Measurements from ENCODE around the gene DLK1. TPM values are rescaled to one million over a fixed set of nuclear protein-coding genes. Genes with fewer than 3 reads are reported as not detected.

The DLK1 gene
- polyA plus RNA-seq, 1 donor (not counting 4 experiments of a cell fraction or from before 2014, with no cell fraction given), result not detected

- dilution Hi-C loops (cut with MboI; ENCODE audit: extremely low pct_ligation_motif_present, low sequenced_read_pairs), result no loop called here
- FAIRE-seq (no peak), DNase-seq (ENCODE audit: low read depth, low spot score) (no peak)
- H4K20me1 ChIP-seq (ENCODE audit: control insufficient read depth, extremely low read depth, insufficient read depth, low read length), result no peaks in the 10 kb centered on the region
- H2AFZ ChIP-seq (ENCODE audit: control insufficient read depth, low read length), result no peak overlapping the region
- no peaks in the 10 kb centered on the region for H3K9me1 ChIP-seq (ENCODE audit: control insufficient read depth, extremely low read depth, insufficient read depth, low read length)
- peaks cover 27% of the 10 kb centered on the region for H3K4me1 ChIP-seq (ENCODE audit: control insufficient read depth, extremely low read depth, insufficient read depth, low read length)
- H3K27me3 ChIP-seq (ENCODE audit: control insufficient read depth, extremely low read depth, insufficient read depth, low read length), result peaks cover 16% of the 10 kb centered on the region
- peaks cover 3% of the 10 kb centered on the region for H3K9me3 ChIP-seq (ENCODE audit: control insufficient read depth, low read depth, low read length)
- no peaks in the 10 kb centered on the region for H3K36me3 ChIP-seq (ENCODE audit: control insufficient read depth in 2 of 2, extremely low read depth in 1 of 2, insufficient read depth in 2 of 2, low read length in 2 of 2)
- no peak overlapping the region for H3K4me3 ChIP-seq (ENCODE audit: control insufficient read depth in 2 of 3, extremely low read depth in 1 of 3, insufficient read depth in 2 of 3, low read depth in 1 of 3, low read length in 3 of 3)
- no peak for TF ChIP-seq CTCF (optimal IDR thresholded peaks at IDR 0.05 in 1 of 3, IDR thresholded peaks at IDR 0.05 in 1 of 3, conservative IDR thresholded peaks at IDR 0.05 in 1 of 3; ENCODE audit: extremely low read depth in 1 of 3, insufficient read depth in 2 of 3, low read length in 3 of 3)
- TF ChIP-seq EZH2 (IDR thresholded peaks at IDR 0.05; ENCODE audit: low read length), result no peak
- no peak overlapping the region for H3K27ac ChIP-seq (ENCODE audit: control insufficient read depth, insufficient read depth, low read length)
- H3K4me2 ChIP-seq (ENCODE audit: control insufficient read depth, extremely low read depth, insufficient read depth, low read depth, low read length), result no peak overlapping the region
- H3K9ac ChIP-seq (ENCODE audit: control insufficient read depth, extremely low read depth, insufficient read depth, low read length), result no peak overlapping the region
- no peaks in the 10 kb centered on the region for H3K79me2 ChIP-seq (ENCODE audit: control insufficient read depth, insufficient read depth, low read length)
Measured at GRCh38 chr14:100711493-100711892, 15.2 kb upstream of the DLK1 start.

- dilution Hi-C loops (cut with MboI; ENCODE audit: extremely low pct_ligation_motif_present, low sequenced_read_pairs), result no loop called here
- no peak overlapping the region for H3K27ac ChIP-seq (ENCODE audit: control insufficient read depth, insufficient read depth, low read length)
- H2AFZ ChIP-seq (ENCODE audit: control insufficient read depth, low read length), result no peak overlapping the region
- H3K9me1 ChIP-seq (ENCODE audit: control insufficient read depth, extremely low read depth, insufficient read depth, low read length), result no peaks in the 10 kb centered on the region
- H3K4me3 ChIP-seq (ENCODE audit: control insufficient read depth in 2 of 3, extremely low read depth in 1 of 3, insufficient read depth in 2 of 3, low read depth in 1 of 3, low read length in 3 of 3), result no peak overlapping the region
- no peak overlapping the region for H3K9ac ChIP-seq (ENCODE audit: control insufficient read depth, extremely low read depth, insufficient read depth, low read length)
- H3K9me3 ChIP-seq (ENCODE audit: control insufficient read depth, low read depth, low read length), result peaks cover 3% of the 10 kb centered on the region
- TF ChIP-seq CTCF (optimal IDR thresholded peaks at IDR 0.05 in 1 of 3, IDR thresholded peaks at IDR 0.05 in 1 of 3, conservative IDR thresholded peaks at IDR 0.05 in 1 of 3; ENCODE audit: extremely low read depth in 1 of 3, insufficient read depth in 2 of 3, low read length in 3 of 3), result no peak
- TF ChIP-seq EZH2 (IDR thresholded peaks at IDR 0.05; ENCODE audit: low read length), result no peak
- H3K79me2 ChIP-seq (ENCODE audit: control insufficient read depth, insufficient read depth, low read length), result no peaks in the 10 kb centered on the region
- FAIRE-seq (peak; percentile 98), DNase-seq (ENCODE audit: low read depth, low spot score) (peak; percentile 76)
- peaks cover 25% of the 10 kb centered on the region for H3K27me3 ChIP-seq (ENCODE audit: control insufficient read depth, extremely low read depth, insufficient read depth, low read length)
- H3K4me1 ChIP-seq (ENCODE audit: control insufficient read depth, extremely low read depth, insufficient read depth, low read length), result peaks cover 27% of the 10 kb centered on the region
- no peaks in the 10 kb centered on the region for H4K20me1 ChIP-seq (ENCODE audit: control insufficient read depth, extremely low read depth, insufficient read depth, low read length)
- no peaks in the 10 kb centered on the region for H3K36me3 ChIP-seq (ENCODE audit: control insufficient read depth in 2 of 2, extremely low read depth in 1 of 2, insufficient read depth in 2 of 2, low read length in 2 of 2)
- H3K4me2 ChIP-seq (ENCODE audit: control insufficient read depth, extremely low read depth, insufficient read depth, low read depth, low read length), result peak overlapping the region; percentile 17
Measured at GRCh38 chr14:100712490-100712889, 14.2 kb upstream of the DLK1 start.
